Measurements from ENCODE around the gene ADNP. TPM values are rescaled to one million over a fixed set of nuclear protein-coding genes. Genes with fewer than 3 reads are reported as not detected.

Gene ADNP
- total RNA-seq, 1 experiment from 2014 or later: 16.5 TPM

Other genes with a start within 250 kb of the ADNP start
- gene RIPOR3, start 239.9 kb downstream of the ADNP start, total RNA-seq (2014; rRNA removed; shearing (Covaris generic)): 6.9 and 7.4 TPM in 2 replicates
- 30.0 and 43.3 TPM in 2 replicates for gene PARD6B, start 199.9 kb downstream of the ADNP start, total RNA-seq (2014; rRNA removed; shearing (Covaris generic))
- gene BCAS4, start 136.4 kb downstream of the ADNP start, total RNA-seq (2014; rRNA removed; shearing (Covaris generic)): 20.7 and 32.2 TPM in 2 replicates
- 148 and 156 TPM in 2 replicates for gene DPM1, start 27.1 kb upstream of the ADNP start, total RNA-seq (2014; rRNA removed; shearing (Covaris generic))
- gene MOCS3, start 27.4 kb upstream of the ADNP start, total RNA-seq (2014; rRNA removed; shearing (Covaris generic)): 14.0 and 15.0 TPM in 2 replicates
- 0.85 and 1.4 TPM in 2 replicates for gene KCNG1, start 91.7 kb upstream of the ADNP start, total RNA-seq (2014; rRNA removed; shearing (Covaris generic))